DLD1 (cell line): Measurements from ENCODE around the gene KATNBL1.
"Not testable (repeated sequence)": the region's sequence is repeated elsewhere in the genome, so short reads cannot be mapped to it uniquely, and the experiment has no call there.

Experiments used
- in situ Hi-C: cut with HindIII; loops from 2 replicates; pipeline ENCODE4 v1.10.0; 2017; ENCODE audit warnings: low sequenced_read_pairs

Gene KATNBL1

GRCh38 chr15:34120420-34120819, 89.5 kb downstream of the KATNBL1 start:
- in situ Hi-C loops, result not testable (repeated sequence)

- in situ Hi-C loops, result no loop called here
Observed at GRCh38 chr15:34119291-34119690, 90.6 kb downstream of the KATNBL1 start.

- in situ Hi-C loops, result no loop called here
Observed at GRCh38 chr15:34116620-34117019, 93.3 kb downstream of the KATNBL1 start.

- in situ Hi-C loops, result no loop called here
Observed at GRCh38 chr15:34114739-34115138, 95.2 kb downstream of the KATNBL1 start.

- in situ Hi-C loops, result no loop called here
Observed at GRCh38 chr15:34114215-34114614, 95.7 kb downstream of the KATNBL1 start.

GRCh38 chr15:34111488-34111887, 98.4 kb downstream of the KATNBL1 start:
- in situ Hi-C loops, result no loop called here

GRCh38 chr15:34109797-34110663, 99.9 kb downstream of the KATNBL1 start:
- in situ Hi-C loops, result no loop called here

- in situ Hi-C loops, result no loop called here
Observed at GRCh38 chr15:34107315-34107714, 102.6 kb downstream of the KATNBL1 start.

GRCh38 chr15:34106423-34106822, 103.5 kb downstream of the KATNBL1 start:
- in situ Hi-C loops, result no loop called here

GRCh38 chr15:34102175-34102925, 107.5 kb downstream of the KATNBL1 start:
- in situ Hi-C loops, result no loop called here

- in situ Hi-C loops, result no loop called here
Observed at GRCh38 chr15:34101366-34102174, 108.3 kb downstream of the KATNBL1 start, which contains the start of the genes EMC7 and PGBD4. TSS of gene EMC7 (minus strand) at chr15:34101862. CDS start at chr15:34101839, 23 bp downstream. TSS of gene PGBD4 (plus strand) at chr15:34102083. CDS start at chr15:34102532, 449 bp downstream.

GRCh38 chr15:34099914-34100313, 110.0 kb downstream of the KATNBL1 start:
- in situ Hi-C loops, result no loop called here
